RWPE1 (cell line): ENCODE data around the gene TMEM86B.

ENCODE experiments used
- CTCF ChIA-PET: fragments of 350-600 bp; sonication (Branson Sonifier 250); formaldehyde crosslinking; extraction: SDS; loops from one replicate; lab custom pipeline; 2021; lab: Yijun Ruan, JAX
- POLR2A ChIA-PET: fragments of 400-600 bp; formaldehyde crosslinking; extraction: SDS; loops from one replicate; lab custom pipeline; 2020; ENCODE audit warnings: antibody characterized with exemption; ENCODE audit not compliant: low non-redundant PET; lab: Yijun Ruan, JAX
- DNase-seq: peaks from one replicate; pipeline ENCODE4 v3.0.0; 2012; ENCODE audit warnings: low spot score
- H3K27ac ChIP-seq: fragments of 450-650 bp; 2 replicates; pipeline ENCODE4 v1.5.1; 2017
- TF ChIP-seq, protein P1 (sequence below): fragments of 450-650 bp; conservative IDR thresholded peaks from 2 replicates; pipeline ENCODE4 v1.5.1; 2017; ENCODE audit warnings: low read depth, mild to moderate bottlenecking

TMEM86B gene

GRCh38 chr19:55232986-55233385 is 4.4 kb upstream of the TMEM86B start:
- H3K27ac ChIP-seq, result no peak overlapping the region
- ChIA-PET CTCF (no interaction called here), POLR2A (no interaction called here)
- TF ChIP-seq, protein P1, sequence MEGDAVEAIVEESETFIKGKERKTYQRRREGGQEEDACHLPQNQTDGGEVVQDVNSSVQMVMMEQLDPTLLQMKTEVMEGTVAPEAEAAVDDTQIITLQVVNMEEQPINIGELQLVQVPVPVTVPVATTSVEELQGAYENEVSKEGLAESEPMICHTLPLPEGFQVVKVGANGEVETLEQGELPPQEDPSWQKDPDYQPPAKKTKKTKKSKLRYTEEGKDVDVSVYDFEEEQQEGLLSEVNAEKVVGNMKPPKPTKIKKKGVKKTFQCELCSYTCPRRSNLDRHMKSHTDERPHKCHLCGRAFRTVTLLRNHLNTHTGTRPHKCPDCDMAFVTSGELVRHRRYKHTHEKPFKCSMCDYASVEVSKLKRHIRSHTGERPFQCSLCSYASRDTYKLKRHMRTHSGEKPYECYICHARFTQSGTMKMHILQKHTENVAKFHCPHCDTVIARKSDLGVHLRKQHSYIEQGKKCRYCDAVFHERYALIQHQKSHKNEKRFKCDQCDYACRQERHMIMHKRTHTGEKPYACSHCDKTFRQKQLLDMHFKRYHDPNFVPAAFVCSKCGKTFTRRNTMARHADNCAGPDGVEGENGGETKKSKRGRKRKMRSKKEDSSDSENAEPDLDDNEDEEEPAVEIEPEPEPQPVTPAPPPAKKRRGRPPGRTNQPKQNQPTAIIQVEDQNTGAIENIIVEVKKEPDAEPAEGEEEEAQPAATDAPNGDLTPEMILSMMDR, result no peak
- no peak for DNase-seq

DNA sequence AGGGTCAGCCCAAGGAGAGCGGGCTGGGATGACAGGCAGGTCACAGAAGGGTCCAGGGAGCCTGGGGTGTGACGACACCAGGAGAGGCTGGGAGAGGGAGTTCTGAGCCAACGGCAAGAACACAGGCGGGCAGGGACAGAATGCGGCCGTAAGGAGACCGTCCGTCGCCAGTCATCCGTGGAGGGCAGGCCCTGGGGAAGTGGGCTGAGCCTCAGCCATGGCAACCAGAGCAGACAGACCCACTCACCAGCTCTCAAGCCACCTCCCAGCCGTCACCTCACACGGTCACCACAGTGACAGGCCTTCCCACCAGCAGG is 3.7 kb upstream of the TMEM86B start:
- H3K27ac ChIP-seq, result peak overlapping the region; percentile 18; the same call in 1 of the 2 replicates
- DNase-seq, result no peak
- ChIA-PET CTCF (interaction anchor here (0.6 kb wide), 1 partner anchor 186 kb away, joined by 3 read pairs; no protein-coding TSS in a partner anchor), POLR2A (no interaction called here)
- TF ChIP-seq, protein P1, result no peak

DNA sequence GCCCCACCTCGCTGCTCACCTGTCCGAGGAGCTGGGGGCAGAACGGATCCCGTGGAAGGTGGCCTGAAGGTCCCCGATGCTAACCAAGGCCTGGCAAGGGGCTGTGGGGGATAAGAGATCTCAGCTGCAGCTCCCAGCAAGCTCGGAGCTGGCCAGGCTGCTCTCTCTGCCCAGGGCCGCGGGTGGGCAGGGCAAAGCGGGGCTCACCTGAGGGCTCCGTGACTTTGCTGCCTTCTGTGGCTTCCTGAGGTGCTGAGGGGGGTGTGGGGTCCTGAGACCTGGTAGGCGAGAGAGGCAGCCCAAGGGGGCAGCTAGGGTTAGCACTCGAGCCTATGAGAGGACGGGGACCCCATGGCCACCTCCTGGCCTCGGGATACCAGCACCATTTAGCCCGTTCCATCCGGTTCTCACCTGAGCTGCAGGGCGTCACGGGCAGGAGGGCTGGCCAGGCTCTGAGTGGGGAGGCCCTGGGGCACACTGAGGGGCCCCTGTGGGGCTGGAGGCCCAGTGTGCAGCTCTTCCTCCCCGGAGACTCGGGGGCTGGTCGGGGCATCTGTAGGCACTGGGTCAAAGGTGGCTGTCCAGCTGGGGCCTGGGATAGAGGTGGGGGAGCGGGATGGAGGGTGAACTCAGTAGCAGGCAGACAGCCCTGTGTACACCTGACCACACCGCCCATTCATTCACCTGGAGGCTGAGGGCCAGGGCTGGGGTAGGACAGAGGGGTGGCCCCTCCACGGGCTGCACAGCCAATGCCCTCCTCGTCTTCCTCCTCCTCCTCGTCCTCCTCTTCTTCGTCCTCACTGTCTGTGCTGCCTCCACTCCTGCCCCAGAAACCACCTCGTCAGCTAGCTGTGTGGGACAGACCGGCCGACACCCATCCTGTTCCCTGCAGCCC is 3.1 kb upstream of the TMEM86B start:
- CTCF ChIA-PET, result interaction anchor here (0.6 kb wide), 2 partner anchors 90 to 185 kb away, joined by 3 to 7 read pairs; no protein-coding TSS in a partner anchor

DNA sequence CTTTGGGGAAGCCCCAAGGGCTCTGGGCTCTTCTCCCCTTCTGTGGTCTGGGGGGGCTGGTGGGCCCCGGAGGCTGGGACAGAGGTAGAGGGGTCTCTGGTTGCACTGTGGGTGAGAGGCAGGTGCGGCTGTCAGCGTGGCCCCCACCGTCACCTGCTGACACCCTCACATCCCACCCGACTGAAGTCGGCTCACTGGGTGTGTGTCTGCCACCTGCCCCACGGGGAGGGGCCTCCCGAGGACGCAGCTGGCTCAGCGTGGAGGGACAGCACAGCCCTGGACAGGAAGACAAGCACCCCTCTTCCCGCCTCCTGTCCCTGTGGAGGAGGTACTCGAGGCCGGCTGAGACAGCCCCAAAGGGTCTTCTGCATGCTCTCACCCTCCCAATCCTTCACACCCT is 2.2 kb upstream of the TMEM86B start:
- DNase-seq, result no peak
- no peak overlapping the region for H3K27ac ChIP-seq
- TF ChIP-seq, protein P1, result no peak
- ChIA-PET POLR2A (no interaction called here), CTCF (no interaction called here)

More for the DNA sequence above, 3.1 kb upstream of the TMEM86B start:
- TF ChIP-seq, protein P1, result no peak
- 0 out of 2 replicates have a peak overlapping the region, but pooled peaks have one; percentile 18 for H3K27ac ChIP-seq
- DNase-seq, result no peak
- POLR2A ChIA-PET, result no interaction called here

DNA sequence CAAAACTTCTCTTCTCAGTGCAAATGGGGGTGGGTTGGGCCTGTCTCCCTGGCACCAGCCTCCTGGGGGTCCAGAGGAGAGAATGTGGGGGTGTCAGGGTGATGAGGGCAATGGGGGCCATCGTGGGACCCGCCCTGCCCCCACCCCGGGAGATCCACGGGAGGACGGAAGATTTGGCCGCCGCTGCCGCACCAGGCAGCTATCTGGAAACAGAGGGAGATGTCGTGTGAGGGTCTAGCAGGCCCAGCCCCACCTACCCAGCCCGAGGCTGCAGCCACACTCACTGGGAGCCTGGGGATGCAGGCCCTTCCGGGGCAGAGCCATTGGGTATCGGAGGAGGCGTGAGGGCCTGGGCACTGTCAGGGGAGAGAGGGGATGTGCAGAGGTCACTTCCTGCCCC is 1.8 kb upstream of the TMEM86B start:
- H3K27ac ChIP-seq, result no peak overlapping the region
- ChIA-PET POLR2A (no interaction called here), CTCF (no interaction called here)
- no peak for DNase-seq
- TF ChIP-seq, protein P1, result no peak

- POLR2A ChIA-PET, result no interaction called here
- peak overlapping the region; percentile 32; the same call in 1 of the 2 replicates for H3K27ac ChIP-seq
- TF ChIP-seq, protein P1, result no peak
- DNase-seq, result no peak
- CTCF ChIA-PET, result no interaction called here
Measured at GRCh38 chr19:55229789-55230182, 1.2 kb upstream of the TMEM86B start.
